Adrenal gland (tissue), 12 donors: ENCODE results near the gene PTPN3. TPM values are rescaled to one million over a fixed set of nuclear protein-coding genes. Genes with fewer than 3 reads are reported as not detected.

Experiments
- DNase-seq, 7 donors: peaks; one replicate each; pipeline ENCODE4 v3.0.0-alpha.2; 2019 to 2020
- H3K27ac ChIP-seq, 5 donors: fragments of 200-600 bp; sonication (generic) in 4 of 5; 1 replicate in 3 of 5; 2 replicates in 2 of 5; pipeline versions ENCODE4 v1.5.1 to v1.8.0; 2016 to 2020; ENCODE audit warnings: mild to moderate bottlenecking in 1 of 5
- H3K27me3 ChIP-seq: fragments of 200-600 bp; 2 replicates; pipeline ENCODE4 v1.8.0; 2021
- H3K36me3 ChIP-seq, 2 donors: fragments of 200-600 bp; replicated peaks in 1 of 2; 1 replicate in 1 of 2; 2 replicates in 1 of 2; pipeline versions ENCODE4 v1.5.1 to v1.8.0; 2018 to 2022
- H3K4me1 ChIP-seq, 2 donors: fragments of 200-600 bp; replicated peaks in 1 of 2; 1 replicate in 1 of 2; 2 replicates in 1 of 2; pipeline versions ENCODE4 v1.5.1 to v1.8.0; 2018 to 2021
- H3K4me3 ChIP-seq, 4 donors: fragments of 200-600 bp; sonication (generic) in 3 of 4; one replicate each; pipeline ENCODE4 v1.5.1; 2016 to 2018
- H3K9me3 ChIP-seq, 3 donors: fragments of 200-600 bp; sonication (generic) in 1 of 3; replicated peaks in 1 of 3; 1 replicate in 2 of 3; 2 replicates in 1 of 3; pipeline versions ENCODE4 v1.5.1 to v1.8.0; 2016 to 2021
- POLR2A ChIP-seq, 2 donors: fragments of 450-650 bp; IDR thresholded peaks; one replicate each; pipeline ENCODE4 v1.6.1; 2017; ENCODE audit warnings: antibody characterized with exemption in 2 of 2, mild to moderate bottlenecking in 2 of 2, moderate library complexity in 1 of 2
- WGBS, 4 donors: extraction: QIAGEN DNeasy Blood & Tissue Kit in 2 of 4; methylation state at CpG; one replicate each; pipeline versions ENCODE4 v1.1.5 to v1.1.7; 2013 to 2017; 5-methylcytosine and 5-hydroxymethylcytosine counted together
- intact Hi-C, 2 donors: fragments of 100-400 bp; cut with DNase I; formaldehyde crosslinking; loops; one replicate each; pipeline versions ENCODE4 v1.14.1 to v1.15.0; 2022 to 2023
- polyA plus RNA-seq, 3 donors: library from polyadenylated mRNA; stranded (reverse); fragments of 200-250 nt in 2 of 3; fragments of 350-450 nt in 1 of 3; fragmentation: Illumina TruSeq in 1 of 3; extraction: RNeasy Lipid Tissue Mini Kit (QIAGEN cat#74804) in 1 of 3; gene quantifications; one replicate each; pipeline ENCODE4 v1.2.3, GENCODE V29; 2013 to 2014
- total RNA-seq, 9 donors: library from RNA; depleted of rRNA in 4 of 9; stranded (reverse); fragments of >200 nt in 4 of 9; fragments of 120-200 nt in 1 of 9; fragmentation: NEBNext Ultra II Directional in 1 of 9; extraction: Animal tissue kit (Norgen Biotek cat#: 25700) in 1 of 9; gene quantifications; one replicate each; pipeline versions ENCODE4 v1.1.0 to v1.2.4, GENCODE V29; 2013 to 2023
- TF ChIP-seq, protein P1 (sequence below), 6 experiments: fragments of 450-650 bp in 4 of 6; fragments of 200-600 bp in 2 of 6; sonication (generic) in 1 of 6; IDR thresholded peaks; 1 replicate in 5 of 6; 2 replicates in 1 of 6; pipeline versions ENCODE4 v1.5.1 to v1.8.0; 2016 to 2021; ENCODE audit warnings: antibody characterized with exemption in 6 of 6, mild to moderate bottlenecking in 2 of 6, moderate library complexity in 1 of 6
- donor health status: healthy with polysubstance abuse.
- donor health status: Bipolar disorder and iron deficiency.
- donor health status: DM: yes; HTN: yes; CAD: no.
- donor health status: DM: no; HTN: no; CAD: no.
- donor health status: DM: no; HTN: no; CAD: no.
- donor health status: DM: yes; HTN: yes; CAD: no.

PTPN3 gene
- total and polyA plus RNA-seq, 12 donors: 1.6 to 6.1 (median 3.0) TPM

DNA sequence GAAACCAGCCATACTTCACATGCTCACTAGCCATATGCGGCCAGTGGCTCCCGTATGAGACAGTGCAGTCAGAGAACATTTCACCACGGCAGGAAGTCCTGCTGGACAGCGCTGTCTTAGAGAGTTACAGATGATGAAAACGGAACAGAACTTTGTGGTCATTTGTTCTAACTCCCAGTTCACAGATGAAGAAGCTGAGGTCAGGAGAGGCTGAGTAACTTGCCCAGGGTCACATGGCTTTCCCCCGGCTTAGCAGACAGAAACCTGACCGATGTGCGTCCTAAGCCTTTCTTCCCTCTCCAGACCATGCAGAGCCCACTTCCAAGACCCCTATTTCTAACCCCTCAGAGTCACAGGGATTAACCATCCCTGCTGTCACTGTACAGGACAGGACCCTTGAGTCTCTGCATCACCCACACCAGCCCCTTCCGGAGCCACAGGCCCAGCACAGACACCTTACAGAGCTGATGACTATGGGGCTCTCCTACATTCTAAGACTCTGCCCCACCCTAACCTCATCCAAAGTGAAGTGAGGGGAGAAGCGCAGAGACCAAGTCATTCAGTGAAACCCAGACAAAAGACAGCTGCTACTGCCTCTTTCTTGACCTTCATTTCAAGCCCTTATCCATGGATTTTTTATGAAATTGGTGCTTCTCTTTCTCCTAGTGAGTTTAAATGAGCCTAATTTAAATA lies 86.9 kb downstream of the PTPN3 start:
- H3K9me3 ChIP-seq: no peaks in the 10 kb centered on the region
- no peak overlapping the region for H3K27ac ChIP-seq
- peak in 1 of 7 donors; percentile 43 for DNase-seq
- TF ChIP-seq POLR2A (IDR thresholded peaks at IDR 0.05): no peak
- TF ChIP-seq, protein P1, sequence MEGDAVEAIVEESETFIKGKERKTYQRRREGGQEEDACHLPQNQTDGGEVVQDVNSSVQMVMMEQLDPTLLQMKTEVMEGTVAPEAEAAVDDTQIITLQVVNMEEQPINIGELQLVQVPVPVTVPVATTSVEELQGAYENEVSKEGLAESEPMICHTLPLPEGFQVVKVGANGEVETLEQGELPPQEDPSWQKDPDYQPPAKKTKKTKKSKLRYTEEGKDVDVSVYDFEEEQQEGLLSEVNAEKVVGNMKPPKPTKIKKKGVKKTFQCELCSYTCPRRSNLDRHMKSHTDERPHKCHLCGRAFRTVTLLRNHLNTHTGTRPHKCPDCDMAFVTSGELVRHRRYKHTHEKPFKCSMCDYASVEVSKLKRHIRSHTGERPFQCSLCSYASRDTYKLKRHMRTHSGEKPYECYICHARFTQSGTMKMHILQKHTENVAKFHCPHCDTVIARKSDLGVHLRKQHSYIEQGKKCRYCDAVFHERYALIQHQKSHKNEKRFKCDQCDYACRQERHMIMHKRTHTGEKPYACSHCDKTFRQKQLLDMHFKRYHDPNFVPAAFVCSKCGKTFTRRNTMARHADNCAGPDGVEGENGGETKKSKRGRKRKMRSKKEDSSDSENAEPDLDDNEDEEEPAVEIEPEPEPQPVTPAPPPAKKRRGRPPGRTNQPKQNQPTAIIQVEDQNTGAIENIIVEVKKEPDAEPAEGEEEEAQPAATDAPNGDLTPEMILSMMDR (IDR thresholded peaks at IDR 0.05): no peak
- H3K4me1 ChIP-seq: peaks cover 0 to 8% of the 10 kb centered on the region in 2 donors
- intact Hi-C loops: no loop called here
- no peaks in the 10 kb centered on the region for H3K27me3 ChIP-seq
- 83 to 90% (median 89%) methylated on average over 10 of the region's 10 CpGs for WGBS, 4 donors
- no peak overlapping the region for H3K4me3 ChIP-seq
- no peaks in the 10 kb centered on the region for H3K36me3 ChIP-seq

DNA sequence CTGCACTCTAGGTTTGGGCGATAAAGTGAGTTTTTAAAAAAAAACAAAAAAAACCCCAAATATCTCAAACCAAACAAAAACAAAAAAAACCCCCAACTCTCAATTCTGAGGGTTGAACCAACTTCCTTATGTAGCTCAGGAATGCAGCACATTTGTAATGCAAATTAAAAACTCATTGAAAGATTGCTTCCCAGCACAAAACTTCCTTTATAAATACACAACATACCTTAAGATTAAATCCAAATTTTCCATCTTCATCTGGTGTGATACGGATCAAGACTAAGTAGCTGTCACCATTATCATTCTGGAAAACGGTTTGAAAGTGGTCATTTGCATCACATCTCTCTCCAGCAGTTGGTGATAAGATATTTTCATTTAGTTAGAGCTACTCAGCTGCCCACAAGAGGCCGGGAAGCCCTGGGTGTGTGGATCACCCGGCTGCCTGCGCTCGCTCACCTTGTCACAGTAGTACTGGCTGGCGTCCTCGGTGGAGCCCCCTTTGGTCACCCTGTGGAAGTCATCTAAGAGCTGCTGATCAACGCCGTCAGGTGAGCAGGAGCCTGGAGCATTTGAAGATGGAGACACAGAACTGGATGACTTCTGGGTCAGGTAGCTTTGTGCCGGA lies 88.2 kb downstream of the PTPN3 start:
- no peak overlapping the region for H3K27ac ChIP-seq
- no peak for TF ChIP-seq POLR2A (IDR thresholded peaks at IDR 0.05)
- TF ChIP-seq, protein P1 (IDR thresholded peaks at IDR 0.05): no peak
- WGBS, 4 donors: 70 to 78% (median 75%) methylated on average over 9 to 12 of the region's 12 CpGs
- DNase-seq: peak in 1 of 7 donors; percentile 35
- H3K9me3 ChIP-seq: no peaks in the 10 kb centered on the region
- intact Hi-C loops: loop anchor here in 1 of 2 donors (10.0 kb wide), 1 partner anchor 215 kb away; no protein-coding TSS in a partner anchor
- no peak overlapping the region for H3K4me3 ChIP-seq
- peaks cover 0 to 8% of the 10 kb centered on the region in 2 donors for H3K4me1 ChIP-seq
- H3K27me3 ChIP-seq: no peaks in the 10 kb centered on the region
- H3K36me3 ChIP-seq: no peaks in the 10 kb centered on the region

DNA sequence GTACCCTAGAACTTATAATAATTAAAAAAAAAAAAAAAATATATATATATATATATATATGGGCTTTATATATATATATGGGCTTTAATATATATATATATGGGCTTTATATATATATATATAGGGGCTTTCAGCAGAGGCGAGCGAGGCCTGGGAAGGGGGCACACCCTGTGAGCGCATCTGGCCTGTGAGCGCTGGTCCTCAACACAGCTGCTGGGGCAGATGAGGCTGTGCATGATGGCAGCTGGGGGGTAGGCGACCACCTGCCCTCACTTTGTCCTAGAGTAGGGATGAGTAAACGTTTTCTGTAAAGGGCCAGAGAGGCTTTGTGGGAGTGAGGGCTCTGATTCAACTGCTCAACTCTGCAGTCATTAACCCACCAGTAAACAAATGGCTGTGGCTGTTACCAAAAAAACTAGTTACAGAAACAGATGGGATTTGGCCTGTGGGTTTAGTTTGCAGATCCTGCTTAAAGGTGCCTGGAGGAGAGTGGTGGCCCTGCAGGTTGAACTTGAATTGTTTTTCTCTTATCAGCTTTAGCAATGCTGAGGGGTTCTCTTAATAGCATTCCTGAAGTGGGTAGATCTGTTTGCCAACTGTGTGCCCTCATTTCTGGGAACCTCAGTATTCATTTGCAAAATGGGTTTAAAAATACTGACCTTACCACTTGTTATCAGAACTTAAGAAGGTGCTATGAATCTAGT lies 89.2 kb downstream of the PTPN3 start:
- no peak for TF ChIP-seq POLR2A (IDR thresholded peaks at IDR 0.05)
- TF ChIP-seq, protein P1 (IDR thresholded peaks at IDR 0.05): no peak
- Histone ChIP-seq H3K4me3 (no peak overlapping the region), H3K27ac (no peak overlapping the region), H3K9me3 (no peaks in the 10 kb centered on the region), H3K36me3 (no peaks in the 10 kb centered on the region), H3K27me3 (no peaks in the 10 kb centered on the region), H3K4me1 (peaks cover 0 to 8% of the 10 kb centered on the region in 2 donors)
- intact Hi-C loops: loop anchor here in 1 of 2 donors (10.0 kb wide), 1 partner anchor 214 kb away; no protein-coding TSS in a partner anchor
- WGBS, 4 donors: 77 to 79% (median 78%) methylated on average over 6 of the region's 6 CpGs
- DNase-seq: peak in 1 of 7 donors; percentile 41

DNA sequence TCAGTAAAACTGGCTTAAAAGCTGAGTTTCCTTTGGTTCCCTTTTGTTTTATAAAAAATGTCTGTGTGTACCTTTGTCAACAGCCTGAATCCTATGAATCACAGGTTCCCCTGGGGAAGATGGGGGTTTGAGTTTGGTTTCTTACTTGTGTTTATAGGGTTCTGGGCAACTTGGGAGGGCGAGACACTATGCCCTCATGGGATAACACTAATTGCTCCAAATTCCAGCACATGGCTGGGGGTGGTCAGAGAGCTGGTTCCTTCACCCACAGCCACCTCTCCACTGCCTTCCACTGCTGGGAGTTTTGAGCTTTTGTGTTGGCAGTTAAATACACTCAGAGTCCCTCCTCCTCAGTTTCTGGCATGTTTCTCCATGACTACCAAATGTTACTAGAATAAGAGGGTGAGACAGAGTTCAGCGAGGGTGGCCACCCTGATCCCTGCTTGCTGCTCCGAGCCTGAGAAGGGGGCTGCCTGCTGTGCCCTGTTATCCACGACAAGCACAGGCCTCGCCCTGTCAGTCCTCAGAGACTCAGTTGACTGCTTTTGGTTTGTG lies 94.3 kb downstream of the PTPN3 start:
- H3K9me3 ChIP-seq: no peaks in the 10 kb centered on the region
- H3K27me3 ChIP-seq: no peaks in the 10 kb centered on the region
- H3K27ac ChIP-seq: no peak overlapping the region
- 80 to 83% (median 81%) methylated on average over 5 of the region's 5 CpGs for WGBS, 4 donors
- no peak overlapping the region for H3K4me3 ChIP-seq
- TF ChIP-seq POLR2A (IDR thresholded peaks at IDR 0.05): no peak
- TF ChIP-seq, protein P1 (IDR thresholded peaks at IDR 0.05): no peak
- DNase-seq: peak in 1 of 7 donors; percentile 40
- H3K4me1 ChIP-seq: no peaks in the 10 kb centered on the region
- intact Hi-C loops: loop anchor here in 1 of 2 donors (10.0 kb wide), 1 partner anchor 209 kb away; no protein-coding TSS in a partner anchor
- H3K36me3 ChIP-seq: no peaks in the 10 kb centered on the region
